NB4 (cell line): ENCODE measurements around the gene CHAD.

Source experiments
- MYC ChIP-seq: IDR thresholded peaks from 2 replicates; pipeline ENCODE4 v1.6.1; 2011; ENCODE audit warnings: low read depth, low read length
- TF ChIP-seq, protein P1 (sequence below): IDR thresholded peaks from one replicate; pipeline ENCODE4 v1.5.1; 2012; ENCODE audit warnings: low read depth, low read length

GRCh38 chr17:50448643-50449042 lies 20.0 kb downstream of the CHAD start:
- TF ChIP-seq MYC = no peak
- TF ChIP-seq, protein P1, sequence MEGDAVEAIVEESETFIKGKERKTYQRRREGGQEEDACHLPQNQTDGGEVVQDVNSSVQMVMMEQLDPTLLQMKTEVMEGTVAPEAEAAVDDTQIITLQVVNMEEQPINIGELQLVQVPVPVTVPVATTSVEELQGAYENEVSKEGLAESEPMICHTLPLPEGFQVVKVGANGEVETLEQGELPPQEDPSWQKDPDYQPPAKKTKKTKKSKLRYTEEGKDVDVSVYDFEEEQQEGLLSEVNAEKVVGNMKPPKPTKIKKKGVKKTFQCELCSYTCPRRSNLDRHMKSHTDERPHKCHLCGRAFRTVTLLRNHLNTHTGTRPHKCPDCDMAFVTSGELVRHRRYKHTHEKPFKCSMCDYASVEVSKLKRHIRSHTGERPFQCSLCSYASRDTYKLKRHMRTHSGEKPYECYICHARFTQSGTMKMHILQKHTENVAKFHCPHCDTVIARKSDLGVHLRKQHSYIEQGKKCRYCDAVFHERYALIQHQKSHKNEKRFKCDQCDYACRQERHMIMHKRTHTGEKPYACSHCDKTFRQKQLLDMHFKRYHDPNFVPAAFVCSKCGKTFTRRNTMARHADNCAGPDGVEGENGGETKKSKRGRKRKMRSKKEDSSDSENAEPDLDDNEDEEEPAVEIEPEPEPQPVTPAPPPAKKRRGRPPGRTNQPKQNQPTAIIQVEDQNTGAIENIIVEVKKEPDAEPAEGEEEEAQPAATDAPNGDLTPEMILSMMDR = no peak
